ES-I3 (cell line): ENCODE data around the gene TBC1D4.
A peak's percentile ranks its signal among the peaks of the same experiment; 100 is the strongest.

ENCODE experiments used
- H3K36me3 ChIP-seq: 2 replicates; pipeline ENCODE4 v1.6.1; 2013; ENCODE audit warnings: mild to moderate bottlenecking, low read length, control low read depth, moderate library complexity; ENCODE audit not compliant: insufficient read depth
- H3K4me1 ChIP-seq: 2 replicates; pipeline ENCODE4 v1.6.1; 2013; ENCODE audit warnings: mild to moderate bottlenecking, control low read depth, low read length; ENCODE audit not compliant: insufficient read depth
- H3K9ac ChIP-seq: 2 replicates; pipeline ENCODE4 v1.6.1; 2013; ENCODE audit warnings: low read depth, mild to moderate bottlenecking, low read length, moderate library complexity
- H3K9me3 ChIP-seq: 2 replicates; pipeline ENCODE4 v1.6.1; 2013; ENCODE audit warnings: mild to moderate bottlenecking, low read length, moderate library complexity; ENCODE audit not compliant: control insufficient read depth, insufficient read depth

Gene TBC1D4, protein sequence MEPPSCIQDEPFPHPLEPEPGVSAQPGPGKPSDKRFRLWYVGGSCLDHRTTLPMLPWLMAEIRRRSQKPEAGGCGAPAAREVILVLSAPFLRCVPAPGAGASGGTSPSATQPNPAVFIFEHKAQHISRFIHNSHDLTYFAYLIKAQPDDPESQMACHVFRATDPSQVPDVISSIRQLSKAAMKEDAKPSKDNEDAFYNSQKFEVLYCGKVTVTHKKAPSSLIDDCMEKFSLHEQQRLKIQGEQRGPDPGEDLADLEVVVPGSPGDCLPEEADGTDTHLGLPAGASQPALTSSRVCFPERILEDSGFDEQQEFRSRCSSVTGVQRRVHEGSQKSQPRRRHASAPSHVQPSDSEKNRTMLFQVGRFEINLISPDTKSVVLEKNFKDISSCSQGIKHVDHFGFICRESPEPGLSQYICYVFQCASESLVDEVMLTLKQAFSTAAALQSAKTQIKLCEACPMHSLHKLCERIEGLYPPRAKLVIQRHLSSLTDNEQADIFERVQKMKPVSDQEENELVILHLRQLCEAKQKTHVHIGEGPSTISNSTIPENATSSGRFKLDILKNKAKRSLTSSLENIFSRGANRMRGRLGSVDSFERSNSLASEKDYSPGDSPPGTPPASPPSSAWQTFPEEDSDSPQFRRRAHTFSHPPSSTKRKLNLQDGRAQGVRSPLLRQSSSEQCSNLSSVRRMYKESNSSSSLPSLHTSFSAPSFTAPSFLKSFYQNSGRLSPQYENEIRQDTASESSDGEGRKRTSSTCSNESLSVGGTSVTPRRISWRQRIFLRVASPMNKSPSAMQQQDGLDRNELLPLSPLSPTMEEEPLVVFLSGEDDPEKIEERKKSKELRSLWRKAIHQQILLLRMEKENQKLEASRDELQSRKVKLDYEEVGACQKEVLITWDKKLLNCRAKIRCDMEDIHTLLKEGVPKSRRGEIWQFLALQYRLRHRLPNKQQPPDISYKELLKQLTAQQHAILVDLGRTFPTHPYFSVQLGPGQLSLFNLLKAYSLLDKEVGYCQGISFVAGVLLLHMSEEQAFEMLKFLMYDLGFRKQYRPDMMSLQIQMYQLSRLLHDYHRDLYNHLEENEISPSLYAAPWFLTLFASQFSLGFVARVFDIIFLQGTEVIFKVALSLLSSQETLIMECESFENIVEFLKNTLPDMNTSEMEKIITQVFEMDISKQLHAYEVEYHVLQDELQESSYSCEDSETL (N-terminal part only)

DNA sequence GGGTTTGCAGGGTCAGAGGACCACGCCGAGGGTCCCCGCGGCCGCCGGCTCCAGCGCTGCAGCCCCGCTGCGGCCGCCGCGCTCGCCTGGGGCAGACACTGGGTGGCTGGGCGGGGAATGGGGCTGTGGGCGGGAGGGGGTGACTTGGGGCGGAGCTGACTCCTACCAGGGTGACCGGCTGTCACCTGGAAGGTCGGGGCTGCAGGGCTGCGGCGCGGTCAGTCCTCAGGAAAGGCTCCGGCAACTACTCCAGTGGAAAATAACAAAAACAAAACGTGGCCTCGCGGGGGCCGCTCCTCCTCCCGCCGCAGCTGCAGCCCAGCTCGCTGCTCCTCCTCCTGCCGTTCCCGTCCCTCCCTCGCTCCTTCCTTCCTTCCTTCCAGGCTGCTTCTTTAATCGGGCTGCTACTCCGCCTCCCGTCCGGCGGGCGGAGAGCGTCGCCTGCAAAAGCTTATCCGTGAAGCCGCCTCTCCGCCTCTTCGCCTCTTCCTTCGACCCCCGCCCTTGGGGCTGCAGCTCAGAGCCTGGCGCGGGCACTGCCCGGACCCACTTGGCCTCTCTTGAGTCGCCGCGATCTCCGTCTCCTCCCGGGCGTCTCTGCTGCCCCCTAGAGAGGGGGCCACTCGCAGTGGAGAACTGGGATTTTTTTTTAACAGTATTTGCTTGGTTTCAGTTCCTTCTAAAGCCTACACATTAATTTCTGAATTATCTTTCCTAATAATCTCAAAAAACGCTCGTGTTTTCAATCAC lies at the start of gene TBC1D4:
TBC1D4 (minus strand) TSS at position 100 of the 750 bp plus-strand sequence. CDS start 402 bp downstream, outside the sequence.
- H3K4me1 ChIP-seq = peaks cover 24% of the 10 kb centered on the region
- no peaks in the 10 kb centered on the region for H3K9me3 ChIP-seq
- peak within 1 kb of the TSS; percentile 85 for H3K9ac ChIP-seq
- H3K36me3 ChIP-seq = no peaks in the 10 kb centered on the region

- 0 out of 2 replicates have a peak, but pooled peaks cover 3% of the 10 kb centered on the region for H3K36me3 ChIP-seq
- no peak overlapping the region for H3K9ac ChIP-seq
- H3K9me3 ChIP-seq = no peaks in the 10 kb centered on the region
- H3K4me1 ChIP-seq = no peaks in the 10 kb centered on the region
These were observed 48.6 kb upstream of the TBC1D4 start for GRCh38 chr13:75530549-75530961.

DNA sequence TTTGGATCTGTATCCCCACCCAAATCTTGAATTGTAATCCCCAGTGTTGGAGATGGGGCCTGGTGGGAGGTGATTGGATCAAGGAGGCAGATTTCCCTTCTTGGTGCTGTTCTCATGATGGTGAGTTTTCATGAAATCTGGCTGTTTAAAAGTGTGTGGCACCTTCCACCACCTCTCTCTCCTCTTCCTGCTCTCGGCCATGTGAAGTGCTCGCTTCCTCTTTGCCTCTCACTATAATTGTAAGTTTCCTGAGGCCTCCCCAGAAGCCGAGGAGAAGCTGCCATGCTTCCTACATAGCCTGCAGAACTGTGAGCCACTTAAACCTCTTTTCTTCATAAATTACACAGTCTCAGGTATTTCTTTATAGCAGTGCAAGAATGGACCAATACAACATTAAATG lies 40.0 kb upstream of the TBC1D4 start:
- Histone ChIP-seq H3K9ac (no peak overlapping the region), H3K4me1 (no peaks in the 10 kb centered on the region), H3K36me3 (no peaks in the 10 kb centered on the region), H3K9me3 (0 out of 2 replicates have a peak, but pooled peaks cover 12% of the 10 kb centered on the region)

DNA sequence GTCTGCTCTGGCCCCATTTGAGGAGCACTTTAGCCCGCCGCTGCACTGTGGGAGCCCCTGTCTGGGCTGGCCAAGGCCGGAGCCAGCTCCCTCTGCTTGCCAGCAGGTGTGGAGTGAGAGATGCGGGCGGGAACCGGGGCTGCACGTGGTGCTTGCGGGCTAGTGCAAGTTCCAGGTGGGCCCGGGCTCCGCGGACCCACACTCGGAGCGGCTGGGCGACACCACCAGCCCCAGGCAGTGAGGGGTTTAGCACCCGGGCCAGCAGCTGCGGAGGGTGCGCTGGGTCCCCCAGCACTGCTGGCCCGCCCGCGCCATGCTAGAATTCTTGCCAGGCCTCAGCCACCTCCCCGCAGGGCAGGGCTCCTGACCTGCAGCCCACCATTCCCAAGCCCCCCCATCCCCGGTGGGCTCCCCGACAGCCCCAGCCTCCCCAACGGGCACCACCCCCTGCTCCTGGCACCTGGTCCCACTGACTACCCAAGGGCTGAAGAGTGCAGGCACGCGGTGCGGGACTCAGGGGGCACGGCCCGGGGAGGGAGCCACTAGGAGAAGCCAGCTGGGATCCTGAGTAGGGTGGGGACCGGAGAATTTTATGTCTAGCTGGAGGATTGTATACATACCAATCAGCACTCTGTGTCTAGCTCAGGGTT lies 36.6 kb upstream of the TBC1D4 start:
- Histone ChIP-seq H3K9ac (no peak overlapping the region), H3K4me1 (no peaks in the 10 kb centered on the region), H3K9me3 (peaks cover 12% of the 10 kb centered on the region; the same call in 1 of the 2 replicates), H3K36me3 (no peaks in the 10 kb centered on the region)

GRCh38 chr13:75514080-75514995 lies 32.4 kb upstream of the TBC1D4 start:
- H3K9me3 ChIP-seq = peaks cover 4% of the 10 kb centered on the region; the same call in 1 of the 2 replicates
- H3K36me3 ChIP-seq = no peaks in the 10 kb centered on the region
- H3K4me1 ChIP-seq = no peaks in the 10 kb centered on the region
- H3K9ac ChIP-seq = no peak overlapping the region

DNA sequence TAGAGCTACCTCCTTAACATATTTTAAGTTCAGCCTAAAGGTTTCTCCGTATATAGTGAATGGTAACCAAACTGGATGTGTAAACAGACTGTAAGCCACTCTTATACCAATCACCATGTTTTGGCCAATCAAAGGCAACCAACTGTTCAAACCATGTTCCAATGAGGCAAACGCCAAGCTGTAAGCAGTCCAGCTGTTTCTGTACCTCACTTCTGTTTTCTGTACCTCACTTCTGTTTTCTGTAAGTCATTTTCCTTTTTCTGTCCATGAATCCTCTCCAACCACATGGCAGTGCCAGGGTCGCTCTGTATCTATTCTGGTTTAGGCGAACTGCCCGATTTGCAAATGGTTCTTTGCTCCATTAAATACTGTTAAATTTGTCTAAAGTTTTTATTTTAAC lies 31.3 kb upstream of the TBC1D4 start:
- Histone ChIP-seq H3K36me3 (no peaks in the 10 kb centered on the region), H3K9me3 (peaks cover 4% of the 10 kb centered on the region; the same call in 1 of the 2 replicates), H3K9ac (no peak overlapping the region), H3K4me1 (no peaks in the 10 kb centered on the region)

- H3K36me3 ChIP-seq = no peaks in the 10 kb centered on the region
- H3K9me3 ChIP-seq = peaks cover under 1% of the 10 kb centered on the region; the same call in 1 of the 2 replicates
- H3K9ac ChIP-seq = no peak overlapping the region
- H3K4me1 ChIP-seq = no peaks in the 10 kb centered on the region
These were observed 30.3 kb upstream of the TBC1D4 start for GRCh38 chr13:75512253-75512652.

DNA sequence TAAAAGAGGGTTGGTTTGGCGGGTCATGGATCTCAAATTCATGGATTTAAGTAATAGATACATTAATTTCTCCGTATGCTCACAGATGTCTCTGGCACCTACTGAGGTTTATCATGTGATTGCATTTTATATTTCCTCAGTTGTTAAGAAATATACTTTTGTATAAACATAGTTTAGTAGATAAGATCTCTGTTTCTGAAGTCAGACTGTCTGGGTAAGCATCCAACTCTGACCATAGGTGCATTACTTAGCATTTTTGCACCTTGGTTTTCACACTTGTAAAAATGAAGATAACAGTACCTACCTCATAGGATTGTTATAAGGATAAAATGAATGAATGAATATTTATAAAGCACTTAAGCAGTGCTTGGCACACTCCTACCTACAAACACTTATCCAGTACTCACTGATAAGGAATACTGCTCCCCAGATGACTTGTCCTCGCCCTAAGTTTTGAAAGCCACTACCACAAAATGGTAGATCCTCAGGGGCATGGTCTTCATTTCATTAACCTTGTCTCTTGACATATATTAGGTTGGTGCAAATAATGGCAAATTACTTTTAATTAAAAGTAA lies 29.2 kb upstream of the TBC1D4 start:
- no peak overlapping the region for H3K9ac ChIP-seq
- H3K4me1 ChIP-seq = no peaks in the 10 kb centered on the region

DNA sequence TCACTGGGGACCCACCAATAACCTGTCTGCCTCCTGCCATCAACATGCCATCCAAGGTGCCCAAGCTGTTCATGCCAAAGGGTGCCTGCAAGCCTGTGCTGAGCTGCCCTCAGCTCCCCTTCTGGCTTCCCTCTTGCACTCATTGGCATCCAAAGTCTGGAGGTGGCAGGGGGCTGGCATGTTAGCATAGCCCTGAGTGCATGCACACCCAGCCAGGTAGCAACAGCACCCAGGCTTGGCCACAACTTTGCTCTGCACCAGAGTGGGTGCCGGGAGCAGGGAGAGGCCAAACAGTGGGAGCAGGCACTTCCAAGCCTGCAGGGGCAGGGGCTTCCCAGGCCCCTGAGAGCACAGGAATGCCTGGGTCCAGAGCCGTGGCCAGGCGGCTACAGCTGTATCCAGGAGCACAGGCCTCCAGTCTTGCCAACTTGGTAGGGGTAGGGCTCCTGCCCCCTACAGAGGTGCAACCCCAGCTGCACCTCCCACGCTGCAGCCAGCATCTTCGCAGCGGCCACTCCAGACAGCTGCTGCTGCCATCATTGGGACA lies 26.1 kb upstream of the TBC1D4 start:
- no peaks in the 10 kb centered on the region for H3K9me3 ChIP-seq
- H3K9ac ChIP-seq = no peak overlapping the region
- H3K4me1 ChIP-seq = no peaks in the 10 kb centered on the region
- no peaks in the 10 kb centered on the region for H3K36me3 ChIP-seq

More for the DNA sequence above, 29.2 kb upstream of the TBC1D4 start:
- Histone ChIP-seq H3K36me3 (no peaks in the 10 kb centered on the region), H3K9me3 (no peaks in the 10 kb centered on the region; the same call in 1 of the 2 replicates)

- Histone ChIP-seq H3K9me3 (no peaks in the 10 kb centered on the region), H3K4me1 (no peaks in the 10 kb centered on the region), H3K9ac (no peak overlapping the region), H3K36me3 (no peaks in the 10 kb centered on the region)
These were observed 25.3 kb upstream of the TBC1D4 start for GRCh38 chr13:75507027-75508001.

- Histone ChIP-seq H3K36me3 (no peaks in the 10 kb centered on the region), H3K9ac (no peak overlapping the region), H3K9me3 (no peaks in the 10 kb centered on the region), H3K4me1 (no peaks in the 10 kb centered on the region)
These were observed 24.0 kb upstream of the TBC1D4 start for GRCh38 chr13:75506018-75506417.
